BJ (cell line): ENCODE data around the gene DNAJC8. TPM values are rescaled to one million over a fixed set of nuclear protein-coding genes. Genes with fewer than 3 reads are reported as not detected.

Experiments used
- CTCF ChIA-PET: fragments of 350-600 bp; formaldehyde crosslinking; extraction: SDS; loops from one replicate; lab custom pipeline; 2021; ENCODE audit warnings: antibody characterized with exemption, inconsistent platforms; lab: Yijun Ruan, JAX
- POLR2A ChIA-PET: fragments of 300-600 bp; sonication (Branson Sonifier 250); formaldehyde crosslinking; extraction: SDS; loops from one replicate; lab custom pipeline; 2021; ENCODE audit warnings: antibody characterized with exemption; lab: Charles Lee
- DNase-seq: peaks from one replicate; pipeline ENCODE4 v3.0.0-alpha.2; 2011; ENCODE audit warnings: low read depth
- H3K27me3 ChIP-seq: 2 replicates; pipeline ENCODE4 v1.6.0; 2011; ENCODE audit warnings: low read length; ENCODE audit not compliant: control insufficient read depth, insufficient read depth
- H3K36me3 ChIP-seq: 2 replicates; pipeline ENCODE4 v1.5.1; 2011; ENCODE audit warnings: low read length; ENCODE audit not compliant: control insufficient read depth, insufficient read depth
- H3K4me3 ChIP-seq: 2 replicates; pipeline ENCODE4 v1.5.1; 2011; ENCODE audit warnings: low read depth, mild to moderate bottlenecking, control low read depth, low read length
- polyA plus RNA-seq: library from polyadenylated mRNA; depleted of rRNA; stranded (reverse); fragments of >200 nt; gene quantifications from 2 replicates; pipeline ENCODE4 v1.2.3, GENCODE V29; 2011
- TF ChIP-seq, protein P1 (sequence below): IDR thresholded peaks from 2 replicates; pipeline ENCODE4 v1.5.1; 2011; ENCODE audit warnings: low read depth, mild to moderate bottlenecking, control low read depth, inconsistent platforms, low read length, moderate library complexity; ENCODE audit not compliant: insufficient read depth

The DNAJC8 gene
- polyA plus RNA-seq, 1 experiment: 49.1 TPM

DNA sequence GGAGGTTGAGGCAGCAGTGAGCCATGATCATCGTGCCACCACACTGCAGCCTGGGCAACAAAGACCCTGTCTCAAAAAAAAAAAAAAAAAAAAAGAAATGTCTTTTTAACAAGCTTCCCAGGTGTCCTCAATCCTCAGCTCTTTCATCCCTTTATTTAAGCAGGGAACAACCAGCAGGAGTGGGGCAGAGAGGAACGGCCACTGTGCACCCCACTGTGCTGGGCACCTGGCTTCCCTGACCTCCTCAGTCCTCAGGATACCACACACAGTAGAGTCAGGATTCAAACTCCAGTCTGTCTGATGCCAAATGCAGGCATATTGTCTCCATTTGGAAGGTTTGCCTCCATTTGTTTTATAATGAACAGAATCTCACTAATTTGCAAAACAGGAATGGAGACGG is 36.5 kb downstream of the DNAJC8 start:
- H3K4me3 ChIP-seq: no peak overlapping the region
- TF ChIP-seq, protein P1, sequence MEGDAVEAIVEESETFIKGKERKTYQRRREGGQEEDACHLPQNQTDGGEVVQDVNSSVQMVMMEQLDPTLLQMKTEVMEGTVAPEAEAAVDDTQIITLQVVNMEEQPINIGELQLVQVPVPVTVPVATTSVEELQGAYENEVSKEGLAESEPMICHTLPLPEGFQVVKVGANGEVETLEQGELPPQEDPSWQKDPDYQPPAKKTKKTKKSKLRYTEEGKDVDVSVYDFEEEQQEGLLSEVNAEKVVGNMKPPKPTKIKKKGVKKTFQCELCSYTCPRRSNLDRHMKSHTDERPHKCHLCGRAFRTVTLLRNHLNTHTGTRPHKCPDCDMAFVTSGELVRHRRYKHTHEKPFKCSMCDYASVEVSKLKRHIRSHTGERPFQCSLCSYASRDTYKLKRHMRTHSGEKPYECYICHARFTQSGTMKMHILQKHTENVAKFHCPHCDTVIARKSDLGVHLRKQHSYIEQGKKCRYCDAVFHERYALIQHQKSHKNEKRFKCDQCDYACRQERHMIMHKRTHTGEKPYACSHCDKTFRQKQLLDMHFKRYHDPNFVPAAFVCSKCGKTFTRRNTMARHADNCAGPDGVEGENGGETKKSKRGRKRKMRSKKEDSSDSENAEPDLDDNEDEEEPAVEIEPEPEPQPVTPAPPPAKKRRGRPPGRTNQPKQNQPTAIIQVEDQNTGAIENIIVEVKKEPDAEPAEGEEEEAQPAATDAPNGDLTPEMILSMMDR: no peak
- DNase-seq: no peak
- ChIA-PET CTCF (interaction anchor here (1.4 to 2.0 kb wide), 2 partner anchors 9 to 13 kb away, joined by 6 to 9 read pairs; no protein-coding TSS in a partner anchor), POLR2A (no interaction called here)
- H3K27me3 ChIP-seq: no peaks in the 10 kb centered on the region
- peaks cover 8% of the 10 kb centered on the region for H3K36me3 ChIP-seq

DNA sequence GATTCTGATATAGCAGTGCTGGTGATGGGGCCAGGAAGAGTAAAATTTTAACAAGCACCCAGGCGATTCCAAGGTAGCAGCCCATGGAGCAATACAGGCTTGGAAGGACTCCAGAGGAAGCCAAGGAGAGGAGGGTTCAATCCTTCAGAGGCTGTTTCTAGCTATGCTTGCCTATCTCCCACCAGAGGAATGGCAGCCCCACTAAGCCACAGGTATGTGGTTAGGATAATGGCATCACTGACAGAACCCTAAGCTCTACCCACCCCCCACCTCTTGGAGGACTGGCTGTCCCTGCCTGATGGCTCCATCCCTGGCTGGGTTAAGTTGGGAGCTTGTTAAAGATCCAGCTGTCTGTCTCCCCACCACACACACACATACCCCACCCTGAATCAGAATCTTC is 37.0 kb downstream of the DNAJC8 start:
- no peak overlapping the region for H3K4me3 ChIP-seq
- TF ChIP-seq, protein P1: no peak
- no peaks in the 10 kb centered on the region for H3K27me3 ChIP-seq
- DNase-seq: no peak
- POLR2A ChIA-PET: no interaction called here
- CTCF ChIA-PET: interaction anchor here (0.5 to 2.2 kb wide), 4 partner anchors 10 to 296 kb away, joined by 4 to 7 read pairs (median 5); no protein-coding TSS in a partner anchor
- H3K36me3 ChIP-seq: peaks cover 5% of the 10 kb centered on the region

DNA sequence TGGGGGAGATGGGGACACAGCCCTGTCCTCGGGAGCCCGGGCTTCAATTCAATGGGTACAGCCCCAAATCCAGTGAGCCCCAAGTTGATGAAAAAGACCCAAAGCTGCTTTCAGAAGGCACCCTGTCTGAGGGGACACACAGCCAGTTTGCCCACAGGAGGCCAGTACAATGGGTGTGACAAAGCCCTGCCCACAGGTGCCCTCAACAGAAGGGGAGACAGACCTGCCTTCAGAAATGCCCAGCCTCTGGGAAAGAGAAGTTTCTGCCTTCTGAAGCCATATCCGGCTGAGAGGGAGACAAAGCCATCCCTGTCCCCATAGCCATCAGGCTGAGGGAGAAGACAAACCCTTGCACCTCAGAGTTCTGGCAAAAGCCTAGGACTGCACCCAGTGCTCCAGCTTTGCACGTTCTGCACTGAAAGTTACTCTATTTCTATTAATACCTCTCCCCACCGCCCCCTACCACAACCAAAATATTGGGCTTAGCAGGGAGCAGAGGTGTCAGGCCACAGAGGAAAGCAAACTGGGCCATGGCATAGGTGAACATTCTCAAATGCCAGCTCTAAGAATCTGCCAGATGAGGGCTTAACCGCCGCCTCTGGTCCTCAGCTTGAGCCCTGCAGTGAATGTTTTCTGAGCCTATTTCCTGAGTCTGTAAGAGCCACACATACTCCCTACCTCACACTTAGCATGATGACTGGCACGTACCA is 38.3 kb downstream of the DNAJC8 start:
- POLR2A ChIA-PET: no interaction called here
- Histone ChIP-seq H3K36me3 (peaks cover 1% of the 10 kb centered on the region; the same call in 1 of the 2 replicates), H3K27me3 (no peaks in the 10 kb centered on the region), H3K4me3 (no peak overlapping the region)
- CTCF ChIA-PET: interaction anchor here (0.6 to 2.2 kb wide), 3 partner anchors 10 to 103 kb away, joined by 3 to 7 read pairs (median 3); no protein-coding TSS in a partner anchor
- no peak for DNase-seq
- TF ChIP-seq, protein P1: no peak

DNA sequence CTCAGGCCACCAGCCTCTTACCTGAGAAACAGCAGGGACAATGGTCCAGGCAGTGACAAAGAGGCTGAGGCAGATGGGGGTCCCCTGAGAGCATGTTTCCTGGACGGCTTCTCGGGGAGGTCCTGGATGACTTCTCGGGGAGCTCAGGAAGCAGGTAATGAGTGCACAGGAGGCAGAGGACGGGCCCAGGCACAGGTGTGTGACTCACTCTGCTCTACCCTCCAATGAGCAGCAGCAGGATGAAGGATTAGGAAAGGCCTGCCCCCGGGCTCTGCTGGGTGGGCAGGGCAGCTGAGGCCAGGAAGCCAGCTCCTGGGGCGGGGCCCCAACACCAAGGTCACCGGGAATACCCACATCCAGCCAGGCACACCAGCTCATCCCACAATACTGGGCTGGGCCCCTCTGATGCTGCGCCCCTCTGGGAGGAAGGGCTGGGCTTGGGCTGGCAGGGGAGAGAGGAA is 39.1 kb downstream of the DNAJC8 start:
- CTCF ChIA-PET: interaction anchor here (0.6 to 2.2 kb wide), 2 partner anchors 11 to 102 kb away, joined by 3 to 7 read pairs; no protein-coding TSS in a partner anchor
- H3K4me3 ChIP-seq: no peak overlapping the region
- no peak for DNase-seq
- H3K27me3 ChIP-seq: no peaks in the 10 kb centered on the region
- TF ChIP-seq, protein P1: no peak
- H3K36me3 ChIP-seq: no peaks in the 10 kb centered on the region
- POLR2A ChIA-PET: no interaction called here

DNA sequence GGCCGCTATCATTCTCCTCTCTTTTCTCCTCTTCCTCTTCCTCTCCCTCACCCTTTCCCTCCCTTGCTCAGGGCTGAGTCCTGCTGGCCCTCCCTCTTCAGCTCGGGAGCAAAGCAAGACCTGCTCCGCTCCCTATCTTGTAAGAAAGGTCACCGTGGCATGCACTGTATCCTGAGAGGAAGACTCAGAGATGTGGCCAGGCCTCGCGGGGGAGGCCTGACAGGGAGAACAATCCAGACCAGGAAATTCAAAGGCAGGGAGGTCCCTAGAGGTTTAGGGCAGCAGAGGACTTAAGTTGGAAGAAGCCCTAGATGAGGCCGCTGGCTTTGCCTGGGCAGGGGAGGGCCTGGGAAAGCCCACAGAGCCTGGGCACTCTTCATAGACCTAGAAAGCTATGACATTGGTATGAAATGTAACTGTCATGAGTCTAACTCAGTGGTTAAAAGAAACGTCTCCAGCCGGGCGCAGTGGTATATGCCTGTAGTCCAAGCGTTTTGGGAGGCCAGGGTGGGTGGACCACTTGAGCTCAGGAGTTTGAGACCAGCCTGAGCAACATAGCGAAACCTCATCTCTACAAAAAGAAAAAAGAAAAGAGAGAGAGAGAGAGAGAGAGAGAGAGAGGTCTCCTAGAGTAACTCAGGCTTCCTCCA is 41.7 kb downstream of the DNAJC8 start:
- CTCF ChIA-PET: no interaction called here

More for the DNA sequence above, 41.7 kb downstream of the DNAJC8 start:
- Histone ChIP-seq H3K36me3 (no peaks in the 10 kb centered on the region), H3K4me3 (no peak overlapping the region), H3K27me3 (no peaks in the 10 kb centered on the region)
- POLR2A ChIA-PET: no interaction called here
- DNase-seq: no peak
- TF ChIP-seq, protein P1: no peak
